ENCODE data around the gene EIF2B4. TPM values are rescaled to one million over a fixed set of nuclear protein-coding genes. Genes with fewer than 3 reads are reported as not detected.
"Not testable (repeated sequence)": the region's sequence is repeated elsewhere in the genome, so short reads cannot be mapped to it uniquely, and the experiment has no call there.

Gene EIF2B4
- total RNA-seq, 1 donor, result 19.2 TPM

DNA sequence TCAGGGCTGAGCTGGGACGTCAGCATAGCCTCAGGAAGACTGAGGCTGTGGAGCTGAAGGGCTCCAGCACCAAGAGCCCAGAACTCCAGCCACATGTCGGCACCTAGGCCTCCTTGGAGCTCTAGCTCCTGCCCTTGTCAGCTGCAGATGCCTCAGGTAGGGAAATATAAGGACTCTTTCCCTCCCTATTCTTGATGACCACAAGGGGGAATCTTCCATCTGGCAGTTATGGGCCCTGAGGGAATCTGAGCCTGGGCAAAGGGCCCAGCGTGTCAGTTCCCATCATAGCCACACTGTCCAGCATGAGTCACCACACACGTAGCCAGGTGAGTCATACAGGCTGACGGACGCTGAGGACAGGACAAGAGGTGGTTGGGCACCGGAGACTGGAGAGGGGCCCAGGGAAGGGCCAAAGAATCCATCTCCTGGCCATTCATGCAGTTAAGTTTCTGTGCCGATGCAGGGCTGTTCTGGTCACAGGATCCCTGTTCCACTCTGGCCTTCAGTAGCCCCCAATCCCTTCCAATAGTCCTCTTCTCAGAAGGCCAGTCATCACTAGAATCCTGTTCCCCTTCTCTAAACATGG lies 49.1 kb downstream of the EIF2B4 start:
- H3K4me1 ChIP-seq (ENCODE audit: insufficient read depth, low read length), result peaks cover 28% of the 10 kb centered on the region
- H4K20me1 ChIP-seq (ENCODE audit: insufficient read depth, low read length), result peaks cover 22% of the 10 kb centered on the region
- H3K36me3 ChIP-seq (ENCODE audit: insufficient read depth, low read length), result peaks cover 16% of the 10 kb centered on the region
- no peaks in the 10 kb centered on the region for H3K9me3 ChIP-seq (ENCODE audit: low read depth, low read length)
- peak overlapping the region; percentile 100 for H3K27ac ChIP-seq (ENCODE audit: low read depth, low read length)
- no peaks in the 10 kb centered on the region for H3K27me3 ChIP-seq (ENCODE audit: insufficient read depth, low read length)
- peak overlapping the region; percentile 30 for H2AFZ ChIP-seq (ENCODE audit: low read length)
- H3K4me2 ChIP-seq (ENCODE audit: insufficient read depth, low read length), result peak overlapping the region; percentile 92
- TF ChIP-seq, protein P1, sequence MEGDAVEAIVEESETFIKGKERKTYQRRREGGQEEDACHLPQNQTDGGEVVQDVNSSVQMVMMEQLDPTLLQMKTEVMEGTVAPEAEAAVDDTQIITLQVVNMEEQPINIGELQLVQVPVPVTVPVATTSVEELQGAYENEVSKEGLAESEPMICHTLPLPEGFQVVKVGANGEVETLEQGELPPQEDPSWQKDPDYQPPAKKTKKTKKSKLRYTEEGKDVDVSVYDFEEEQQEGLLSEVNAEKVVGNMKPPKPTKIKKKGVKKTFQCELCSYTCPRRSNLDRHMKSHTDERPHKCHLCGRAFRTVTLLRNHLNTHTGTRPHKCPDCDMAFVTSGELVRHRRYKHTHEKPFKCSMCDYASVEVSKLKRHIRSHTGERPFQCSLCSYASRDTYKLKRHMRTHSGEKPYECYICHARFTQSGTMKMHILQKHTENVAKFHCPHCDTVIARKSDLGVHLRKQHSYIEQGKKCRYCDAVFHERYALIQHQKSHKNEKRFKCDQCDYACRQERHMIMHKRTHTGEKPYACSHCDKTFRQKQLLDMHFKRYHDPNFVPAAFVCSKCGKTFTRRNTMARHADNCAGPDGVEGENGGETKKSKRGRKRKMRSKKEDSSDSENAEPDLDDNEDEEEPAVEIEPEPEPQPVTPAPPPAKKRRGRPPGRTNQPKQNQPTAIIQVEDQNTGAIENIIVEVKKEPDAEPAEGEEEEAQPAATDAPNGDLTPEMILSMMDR (IDR thresholded peaks at IDR 0.05; ENCODE audit: extremely low read depth, low read depth, low read length), result peak; percentile 74
- peak overlapping the region; percentile 75 for H3K4me3 ChIP-seq (ENCODE audit: insufficient read depth, low read length)
- peaks cover 31% of the 10 kb centered on the region for H3K79me2 ChIP-seq (ENCODE audit: insufficient read depth, low read length)
- DNase-seq (ENCODE audit: insufficient read length, low spot score, missing footprints), result peak; percentile 98

DNA sequence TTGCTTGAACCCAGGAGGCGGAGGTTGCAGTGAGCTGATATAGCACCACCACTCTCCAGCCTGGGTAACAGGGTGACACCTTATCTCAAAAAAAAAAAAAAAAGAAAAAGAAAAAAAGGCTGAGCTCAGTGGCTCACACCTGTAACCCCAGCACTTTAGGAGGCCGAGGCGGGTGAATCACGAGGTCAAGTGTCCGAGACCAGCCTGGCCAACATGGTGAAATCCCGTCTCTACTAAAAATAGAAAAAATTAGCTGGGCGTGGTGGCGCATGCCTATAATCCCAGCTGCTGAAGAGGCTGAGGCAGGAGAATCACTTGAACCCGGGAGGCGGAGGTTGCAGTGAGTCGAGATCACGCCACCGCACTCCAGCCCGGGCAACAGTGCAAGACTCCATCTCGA lies 50.3 kb downstream of the EIF2B4 start:
- peaks cover 31% of the 10 kb centered on the region for H3K79me2 ChIP-seq (ENCODE audit: insufficient read depth, low read length)
- H2AFZ ChIP-seq (ENCODE audit: low read length); H3K4me3 ChIP-seq (ENCODE audit: insufficient read depth, low read length); H3K4me2 ChIP-seq (ENCODE audit: insufficient read depth, low read length); H3K9me3 ChIP-seq (ENCODE audit: low read depth, low read length); H3K27me3 ChIP-seq (ENCODE audit: insufficient read depth, low read length); H3K27ac ChIP-seq (ENCODE audit: low read depth, low read length); DNase-seq (ENCODE audit: insufficient read length, low spot score, missing footprints): not testable (repeated sequence)
- peaks cover 28% of the 10 kb centered on the region for H3K4me1 ChIP-seq (ENCODE audit: insufficient read depth, low read length)
- H4K20me1 ChIP-seq (ENCODE audit: insufficient read depth, low read length), result peaks cover 28% of the 10 kb centered on the region
- H3K36me3 ChIP-seq (ENCODE audit: insufficient read depth, low read length), result peaks cover 15% of the 10 kb centered on the region

DNA sequence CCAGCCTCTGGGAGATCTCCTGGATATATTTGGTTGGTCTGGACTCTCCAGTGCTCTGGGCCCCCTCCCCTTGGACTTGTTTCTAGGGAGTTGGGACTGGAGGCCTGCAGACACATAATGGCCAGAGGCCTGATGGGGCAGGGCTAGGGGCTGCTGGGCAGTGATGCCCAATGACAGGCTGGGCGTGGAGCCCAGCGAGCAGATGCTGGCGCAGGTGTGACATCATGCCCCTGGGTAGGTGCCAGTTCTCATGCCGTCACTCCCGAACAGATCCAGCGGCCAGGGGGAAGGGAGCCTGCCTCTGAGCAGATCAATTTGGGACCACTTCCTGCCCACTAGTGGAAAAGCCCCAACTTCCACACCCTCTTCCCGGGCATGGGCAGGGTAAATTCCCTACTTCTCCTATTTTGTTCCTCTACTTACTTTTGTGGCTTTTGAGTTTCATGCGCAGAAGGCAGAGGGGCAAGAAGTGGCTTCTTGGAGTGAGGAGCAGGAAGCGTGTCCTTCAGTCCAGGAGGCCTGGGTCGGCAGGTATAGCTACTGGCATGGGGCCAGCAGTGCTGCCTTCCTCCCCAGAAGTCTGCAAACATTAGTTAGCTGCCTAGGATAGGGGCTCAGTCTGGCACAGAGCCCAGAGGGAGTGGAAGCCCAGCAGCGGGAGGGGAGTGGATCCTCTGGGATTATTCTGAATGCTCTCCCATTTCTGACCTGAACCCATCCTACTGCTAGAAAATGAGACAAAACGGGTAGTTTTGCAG lies 53.3 kb downstream of the EIF2B4 start:
- Histone ChIP-seq H3K79me2 (ENCODE audit: insufficient read depth, low read length) (peaks cover 18% of the 10 kb centered on the region), H3K4me2 (ENCODE audit: insufficient read depth, low read length) (no peak overlapping the region), H4K20me1 (ENCODE audit: insufficient read depth, low read length) (peaks cover 47% of the 10 kb centered on the region), H3K4me1 (ENCODE audit: insufficient read depth, low read length) (peaks cover 14% of the 10 kb centered on the region), H3K36me3 (ENCODE audit: insufficient read depth, low read length) (peaks cover 20% of the 10 kb centered on the region), H2AFZ (ENCODE audit: low read length) (no peak overlapping the region), H3K4me3 (ENCODE audit: insufficient read depth, low read length) (no peak overlapping the region), H3K27me3 (ENCODE audit: insufficient read depth, low read length) (no peaks in the 10 kb centered on the region), H3K9me3 (ENCODE audit: low read depth, low read length) (no peaks in the 10 kb centered on the region), H3K27ac (ENCODE audit: low read depth, low read length) (no peak overlapping the region)
- DNase-seq (ENCODE audit: insufficient read length, low spot score, missing footprints), result peak; percentile 58
- TF ChIP-seq, protein P1 (IDR thresholded peaks at IDR 0.05; ENCODE audit: extremely low read depth, low read depth, low read length), result no peak

DNA sequence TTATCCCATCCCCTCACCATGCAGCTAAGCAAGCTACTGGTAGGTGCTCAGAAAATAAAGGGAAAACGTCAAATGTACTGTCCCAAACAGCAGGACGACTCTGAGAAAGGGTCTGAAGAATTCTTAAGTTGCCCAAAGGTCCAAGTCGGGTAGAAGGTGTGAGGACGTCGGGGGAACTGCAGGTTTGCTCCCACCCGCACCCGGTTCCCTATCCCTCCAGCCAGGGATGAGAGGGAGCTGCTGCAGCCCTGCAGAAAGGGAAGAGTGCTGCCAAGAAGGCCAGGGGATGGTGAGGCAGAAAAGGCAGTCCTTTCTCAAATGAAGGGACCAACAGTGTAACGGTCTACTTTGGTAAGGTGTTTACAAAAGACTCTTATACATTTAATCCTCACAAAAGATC lies 55.0 kb downstream of the EIF2B4 start:
- Histone ChIP-seq H3K9me3 (ENCODE audit: low read depth, low read length) (no peaks in the 10 kb centered on the region), H4K20me1 (ENCODE audit: insufficient read depth, low read length) (peaks cover 49% of the 10 kb centered on the region), H3K79me2 (ENCODE audit: insufficient read depth, low read length) (peaks cover 11% of the 10 kb centered on the region), H3K4me2 (ENCODE audit: insufficient read depth, low read length) (no peak overlapping the region), H3K4me3 (ENCODE audit: insufficient read depth, low read length) (no peak overlapping the region), H3K36me3 (ENCODE audit: insufficient read depth, low read length) (peaks cover 24% of the 10 kb centered on the region), H2AFZ (ENCODE audit: low read length) (no peak overlapping the region), H3K27ac (ENCODE audit: low read depth, low read length) (no peak overlapping the region), H3K4me1 (ENCODE audit: insufficient read depth, low read length) (no peaks in the 10 kb centered on the region), H3K27me3 (ENCODE audit: insufficient read depth, low read length) (no peaks in the 10 kb centered on the region)
- peak; percentile 70 for DNase-seq (ENCODE audit: insufficient read length, low spot score, missing footprints)
- TF ChIP-seq, protein P1 (IDR thresholded peaks at IDR 0.05; ENCODE audit: extremely low read depth, low read depth, low read length), result no peak
